Keratinocyte (primary cell): ENCODE measurements around the gene GFPT2. TPM values are rescaled to one million over a fixed set of nuclear protein-coding genes. Genes with fewer than 3 reads are reported as not detected.
A peak's percentile ranks its signal among the peaks of the same experiment; 100 is the strongest.

Experiments used
- DNase-seq: peaks from one replicate; pipeline ENCODE4 v3.0.0-alpha.2; 2011; ENCODE audit warnings: low read depth, missing footprints, low spot score
- FAIRE-seq: peaks from 2 replicates; lab custom pipeline; 2011; peaks lifted over from hg19 to GRCh38; lab: Jason Lieb, UNC
- H2AFZ ChIP-seq: 2 replicates; pipeline ENCODE4 v1.6.0; 2012; ENCODE audit warnings: low read length, control low read depth, inconsistent platforms; ENCODE audit not compliant: control insufficient read depth
- H3K27ac ChIP-seq: 2 replicates; pipeline ENCODE4 v1.5.1; 2011; ENCODE audit warnings: low read length; ENCODE audit not compliant: control insufficient read depth, insufficient read depth
- H3K27me3 ChIP-seq: 3 replicates; pipeline ENCODE4 v1.6.0; 2011; ENCODE audit warnings: low read length; ENCODE audit not compliant: control insufficient read depth, insufficient read depth; ENCODE audit errors: extremely low read depth
- H3K36me3 ChIP-seq, 2 experiments: 2 replicates in 1 of 2; 3 replicates in 1 of 2; pipeline ENCODE4 v1.5.1; 2011; ENCODE audit warnings: low read length in 2 of 2, mild to moderate bottlenecking in 1 of 2; ENCODE audit not compliant: control insufficient read depth in 2 of 2, insufficient read depth in 2 of 2; ENCODE audit errors: extremely low read depth in 1 of 2
- H3K4me1 ChIP-seq: 3 replicates; pipeline ENCODE4 v1.5.1; 2011; ENCODE audit warnings: low read length; ENCODE audit not compliant: control insufficient read depth, insufficient read depth; ENCODE audit errors: extremely low read depth
- H3K4me2 ChIP-seq: 3 replicates; pipeline ENCODE4 v1.6.0; 2011; ENCODE audit warnings: low read depth, low read length; ENCODE audit not compliant: control insufficient read depth, insufficient read depth; ENCODE audit errors: extremely low read depth
- H3K4me3 ChIP-seq, 3 experiments: fragments of 200-600 bp in 1 of 3; sonication (generic) in 1 of 3; 2 replicates in 2 of 3; 3 replicates in 1 of 3; pipeline ENCODE4 v1.5.1; 2011 to 2016; ENCODE audit warnings: low read length in 3 of 3, mild to moderate bottlenecking in 3 of 3, control low read depth in 2 of 3, inconsistent platforms in 1 of 3, low read depth in 1 of 3, mixed read lengths in 1 of 3, mixed run types in 1 of 3, moderate library complexity in 1 of 3; ENCODE audit not compliant: control insufficient read depth in 2 of 3, insufficient read depth in 2 of 3; ENCODE audit errors: extremely low read depth in 1 of 3
- H3K79me2 ChIP-seq: 2 replicates; pipeline ENCODE4 v1.6.0; 2012; ENCODE audit warnings: low read length; ENCODE audit not compliant: control insufficient read depth, insufficient read depth
- H3K9ac ChIP-seq: 3 replicates; pipeline ENCODE4 v1.6.0; 2011; ENCODE audit warnings: low read length; ENCODE audit not compliant: control insufficient read depth, insufficient read depth; ENCODE audit errors: extremely low read depth
- H3K9me1 ChIP-seq: 3 replicates; pipeline ENCODE4 v1.6.0; 2011; ENCODE audit warnings: low read length; ENCODE audit not compliant: control insufficient read depth, insufficient read depth; ENCODE audit errors: extremely low read depth
- H3K9me3 ChIP-seq: 2 replicates; pipeline ENCODE4 v1.5.1; 2012; ENCODE audit warnings: low read depth, low read length; ENCODE audit not compliant: control insufficient read depth
- H4K20me1 ChIP-seq: 3 replicates; pipeline ENCODE4 v1.6.0; 2011; ENCODE audit warnings: low read length; ENCODE audit not compliant: control insufficient read depth, insufficient read depth; ENCODE audit errors: extremely low read depth
- EZH2 ChIP-seq: IDR thresholded peaks from one replicate; pipeline ENCODE4 v1.6.1; 2012; ENCODE audit warnings: inconsistent platforms, mild to moderate bottlenecking, low read length, moderate library complexity
- dilution Hi-C: fragments of 300-500 bp; cut with MboI; formaldehyde crosslinking; loops from one replicate; pipeline ENCODE4 v1.7.0; 2020; ENCODE audit warnings: low sequenced_read_pairs; ENCODE audit not compliant: extremely low pct_ligation_motif_present
- polyA plus RNA-seq, 5 experiments: library from polyadenylated mRNA; depleted of rRNA in 3 of 5; stranded (reverse) in 3 of 5; stranded (forward) in 1 of 5; unstranded in 1 of 5; fragments of >200 nt; gene quantifications; 1 replicate in 1 of 5; 2 replicates in 3 of 5; 3 replicates in 1 of 5; pipeline versions ENCODE4 v1.2.1 to v1.2.3, GENCODE V29; 2011 to 2012; ENCODE audit warnings: missing spikeins in 2 of 5, low read depth in 1 of 5, low replicate concordance in 1 of 5
- TF ChIP-seq, protein P1 (sequence below), 3 experiments: IDR thresholded peaks in 1 of 3; conservative IDR thresholded peaks in 1 of 3; optimal IDR thresholded peaks in 1 of 3; 2 replicates in 2 of 3; 3 replicates in 1 of 3; pipeline versions ENCODE3 to v1.5.1; 2011; ENCODE audit warnings: low read length in 3 of 3, mild to moderate bottlenecking in 3 of 3, moderate library complexity in 2 of 3, control low read depth in 1 of 3, inconsistent platforms in 1 of 3; ENCODE audit not compliant: insufficient read depth in 2 of 3; ENCODE audit errors: extremely low read depth in 1 of 3

The GFPT2 gene
- polyA plus RNA-seq, 1 donor (not counting 4 experiments of a cell fraction or from before 2014, with no cell fraction given) = not detected

- H3K9ac ChIP-seq = no peak overlapping the region
- no peak overlapping the region for H3K27ac ChIP-seq
- H3K9me1 ChIP-seq = no peaks in the 10 kb centered on the region
- DNase-seq (no peak), FAIRE-seq (no peak)
- H3K4me2 ChIP-seq = no peak overlapping the region
- dilution Hi-C loops = no loop called here
- no peaks in the 10 kb centered on the region for H4K20me1 ChIP-seq
- no peaks in the 10 kb centered on the region for H3K27me3 ChIP-seq
- H3K4me1 ChIP-seq = no peaks in the 10 kb centered on the region
- no peak overlapping the region for H3K4me3 ChIP-seq
- H3K9me3 ChIP-seq = no peaks in the 10 kb centered on the region
- H2AFZ ChIP-seq = no peak overlapping the region
- H3K36me3 ChIP-seq = no peaks in the 10 kb centered on the region
- no peaks in the 10 kb centered on the region for H3K79me2 ChIP-seq
- no peak for TF ChIP-seq EZH2
- TF ChIP-seq, protein P1, sequence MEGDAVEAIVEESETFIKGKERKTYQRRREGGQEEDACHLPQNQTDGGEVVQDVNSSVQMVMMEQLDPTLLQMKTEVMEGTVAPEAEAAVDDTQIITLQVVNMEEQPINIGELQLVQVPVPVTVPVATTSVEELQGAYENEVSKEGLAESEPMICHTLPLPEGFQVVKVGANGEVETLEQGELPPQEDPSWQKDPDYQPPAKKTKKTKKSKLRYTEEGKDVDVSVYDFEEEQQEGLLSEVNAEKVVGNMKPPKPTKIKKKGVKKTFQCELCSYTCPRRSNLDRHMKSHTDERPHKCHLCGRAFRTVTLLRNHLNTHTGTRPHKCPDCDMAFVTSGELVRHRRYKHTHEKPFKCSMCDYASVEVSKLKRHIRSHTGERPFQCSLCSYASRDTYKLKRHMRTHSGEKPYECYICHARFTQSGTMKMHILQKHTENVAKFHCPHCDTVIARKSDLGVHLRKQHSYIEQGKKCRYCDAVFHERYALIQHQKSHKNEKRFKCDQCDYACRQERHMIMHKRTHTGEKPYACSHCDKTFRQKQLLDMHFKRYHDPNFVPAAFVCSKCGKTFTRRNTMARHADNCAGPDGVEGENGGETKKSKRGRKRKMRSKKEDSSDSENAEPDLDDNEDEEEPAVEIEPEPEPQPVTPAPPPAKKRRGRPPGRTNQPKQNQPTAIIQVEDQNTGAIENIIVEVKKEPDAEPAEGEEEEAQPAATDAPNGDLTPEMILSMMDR (optimal IDR thresholded peaks at IDR 0.05 in 1 of 3, IDR thresholded peaks at IDR 0.05 in 1 of 3, conservative IDR thresholded peaks at IDR 0.05 in 1 of 3; ENCODE audit: extremely low read depth in 1 of 3, insufficient read depth in 2 of 3, low read length in 3 of 3) = peak; percentile 92 to 95 (median 94)
Observed at GRCh38 chr5:180315762-180316212, 37.3 kb downstream of the GFPT2 start.

- Histone ChIP-seq H3K9me1 (no peaks in the 10 kb centered on the region), H3K9ac (no peak overlapping the region), H4K20me1 (no peaks in the 10 kb centered on the region), H3K4me3 (peak overlapping the region in 1 of 3 experiments; percentile 64), H3K79me2 (no peaks in the 10 kb centered on the region), H3K4me1 (no peaks in the 10 kb centered on the region), H2AFZ (no peak overlapping the region), H3K27ac (no peak overlapping the region), H3K36me3 (no peaks in the 10 kb centered on the region), H3K4me2 (no peak overlapping the region), H3K9me3 (no peaks in the 10 kb centered on the region), H3K27me3 (no peaks in the 10 kb centered on the region)
- FAIRE-seq (no peak), DNase-seq (no peak)
- TF ChIP-seq, protein P1 (optimal IDR thresholded peaks at IDR 0.05 in 1 of 3, IDR thresholded peaks at IDR 0.05 in 1 of 3, conservative IDR thresholded peaks at IDR 0.05 in 1 of 3; ENCODE audit: extremely low read depth in 1 of 3, insufficient read depth in 2 of 3, low read length in 3 of 3) = no peak
- TF ChIP-seq EZH2 = no peak
- dilution Hi-C loops = no loop called here
Observed at GRCh38 chr5:180313677-180314505, 39.2 kb downstream of the GFPT2 start.
